Loucy (cell line): ENCODE data around the gene ELL3.
"Not testable (repeated sequence)": the region's sequence is repeated elsewhere in the genome, so short reads cannot be mapped to it uniquely, and the experiment has no call there.

ENCODE experiments used
- H2AFZ ChIP-seq: fragments of 200-600 bp; sonication (generic); 2 replicates; pipeline ENCODE4 v1.6.0; 2016; ENCODE audit warnings: antibody characterized with exemption, mild to moderate bottlenecking, low read length, moderate library complexity
- H3F3A ChIP-seq: fragments of 200-600 bp; 2 replicates; pipeline ENCODE4 v1.6.0; 2016; ENCODE audit warnings: antibody characterized with exemption, low read depth, mild to moderate bottlenecking
- H3K27me3 ChIP-seq: fragments of 200-600 bp; sonication (generic); 2 replicates; pipeline ENCODE4 v1.6.1; 2014; ENCODE audit warnings: low read length, mild to moderate bottlenecking; ENCODE audit not compliant: insufficient read depth, poor library complexity, severe bottlenecking
- H3K36me3 ChIP-seq: fragments of 200-600 bp; sonication (generic); 2 replicates; pipeline ENCODE4 v1.6.1; 2016; ENCODE audit warnings: low read length; ENCODE audit not compliant: insufficient read depth
- H3K4me1 ChIP-seq: fragments of 200-600 bp; sonication (generic); 2 replicates; pipeline ENCODE4 v1.5.1; 2014; ENCODE audit warnings: low read length, mild to moderate bottlenecking; ENCODE audit not compliant: insufficient read depth, poor library complexity, severe bottlenecking
- H3K4me2 ChIP-seq: fragments of 200-600 bp; sonication (generic); 2 replicates; pipeline ENCODE4 v1.6.0; 2014; ENCODE audit warnings: antibody characterized with exemption, low read length, low read depth, mild to moderate bottlenecking; ENCODE audit not compliant: poor library complexity, severe bottlenecking
- H3K4me3 ChIP-seq: fragments of 200-600 bp; sonication (generic); 2 replicates; pipeline ENCODE4 v1.5.1; 2014; ENCODE audit warnings: low read length, mild to moderate bottlenecking, mixed read lengths; ENCODE audit not compliant: poor library complexity, severe bottlenecking
- H3K79me2 ChIP-seq: fragments of 200-600 bp; sonication (generic); 2 replicates; pipeline ENCODE4 v1.6.1; 2014; ENCODE audit warnings: low read length; ENCODE audit not compliant: insufficient read depth
- H3K9ac ChIP-seq: fragments of 200-600 bp; sonication (generic); 2 replicates; pipeline ENCODE4 v1.6.0; 2014; ENCODE audit warnings: mild to moderate bottlenecking, low read depth, low read length, moderate library complexity; ENCODE audit not compliant: poor library complexity, severe bottlenecking
- H3K9me2 ChIP-seq: fragments of 200-600 bp; sonication (generic); replicated peaks from 2 replicates; pipeline ENCODE4 v1.6.1; 2016; ENCODE audit warnings: low read depth, low read length, mixed read lengths
- H3K9me3 ChIP-seq: fragments of 200-600 bp; sonication (generic); 2 replicates; pipeline ENCODE4 v1.6.1; 2014; ENCODE audit warnings: mild to moderate bottlenecking, antibody characterized with exemption, low read length, low read depth; ENCODE audit not compliant: insufficient read depth
- H4K20me1 ChIP-seq: fragments of 200-600 bp; sonication (generic); 2 replicates; pipeline ENCODE4 v1.6.0; 2014; ENCODE audit warnings: antibody characterized with exemption, low read length, mild to moderate bottlenecking; ENCODE audit not compliant: insufficient read depth, poor library complexity, severe bottlenecking
- CTCF ChIP-seq: fragments of 200-600 bp; sonication (generic); conservative IDR thresholded peaks from 2 replicates; pipeline ENCODE4 v1.5.1; 2014; ENCODE audit warnings: mild to moderate bottlenecking, antibody characterized with exemption, low read length
- EZH2phosphoT487 ChIP-seq: fragments of 200-600 bp; IDR thresholded peaks from 2 replicates; pipeline ENCODE4 v1.6.1; 2018; ENCODE audit warnings: antibody characterized with exemption, mild to moderate bottlenecking, moderate library complexity, borderline replicate concordance

The ELL3 gene

GRCh38 chr15:43776718-43777266, at the start of gene ELL3:
Gene ELL3, minus strand, starts transcription at chr15:43776966. Its CDS starts 65 bp downstream, at chr15:43776901.
- H3K27me3 ChIP-seq: no peaks in the 10 kb centered on the region
- H3K4me2 ChIP-seq: peak within 1 kb of the TSS; percentile 80
- H3K79me2 ChIP-seq: no peaks in the 10 kb centered on the region
- 0 out of 2 replicates have a peak, but pooled peaks cover 7% of the 10 kb centered on the region for H3F3A ChIP-seq
- H3K4me3 ChIP-seq: peak within 1 kb of the TSS; percentile 84
- peaks cover 9% of the 10 kb centered on the region for H4K20me1 ChIP-seq
- H3K4me1 ChIP-seq: peaks cover 19% of the 10 kb centered on the region
- H3K9me3 ChIP-seq: no peaks in the 10 kb centered on the region
- no peaks in the 10 kb centered on the region for H3K9me2 ChIP-seq
- H3K9ac ChIP-seq: peak within 1 kb of the TSS; percentile 74
- peak within 1 kb of the TSS; percentile 93 for H2AFZ ChIP-seq
- TF ChIP-seq EZH2phosphoT487 (no peak), CTCF (no peak)
- peaks cover 20% of the 10 kb centered on the region; the same call in 1 of the 2 replicates for H3K36me3 ChIP-seq

GRCh38 chr15:43826029-43826507, 49.3 kb upstream of the ELL3 start:
- no peak overlapping the region for H2AFZ ChIP-seq
- peaks cover 55% of the 10 kb centered on the region for H3K4me1 ChIP-seq
- peak overlapping the region; percentile 75 for H3K4me2 ChIP-seq

GRCh38 chr15:43825305-43825704, 48.5 kb upstream of the ELL3 start:
- not testable (repeated sequence) for H3K36me3 ChIP-seq, H3K9me2 ChIP-seq, H3K27me3 ChIP-seq, H3K9me3 ChIP-seq, H2AFZ ChIP-seq, H3F3A ChIP-seq
- H3K4me1 ChIP-seq: peaks cover 55% of the 10 kb centered on the region
- peaks cover 87% of the 10 kb centered on the region for H3K79me2 ChIP-seq
- peak overlapping the region; percentile 96 for H3K4me3 ChIP-seq
- H3K4me2 ChIP-seq: peak overlapping the region; percentile 75
- peak overlapping the region; percentile 88 for H3K9ac ChIP-seq
- peaks cover 21% of the 10 kb centered on the region for H4K20me1 ChIP-seq

More at GRCh38 chr15:43826029-43826507, 49.3 kb upstream of the ELL3 start:
- Histone ChIP-seq H3K4me3 (peak overlapping the region; percentile 96), H4K20me1 (peaks cover 18% of the 10 kb centered on the region), H3K79me2 (peaks cover 87% of the 10 kb centered on the region), H3K9me2 (no peaks in the 10 kb centered on the region), H3K9me3 (no peaks in the 10 kb centered on the region), H3K27me3 (no peaks in the 10 kb centered on the region), H3K9ac (peak overlapping the region; percentile 88), H3K36me3 (no peaks in the 10 kb centered on the region), H3F3A (no peaks in the 10 kb centered on the region)
- TF ChIP-seq EZH2phosphoT487: no peak
- no peak for TF ChIP-seq CTCF
